UCSD-AML1 (cell line): Measurements from ENCODE around the gene ENSA.
"Not testable (repeated sequence)": the region's sequence is repeated elsewhere in the genome, so short reads cannot be mapped to it uniquely, and the experiment has no call there.

Experiments
- DNase-seq: peaks from one replicate; lab custom pipeline; 2025; ENCODE audit not compliant: unreplicated experiment; lab: John Stamatoyannopoulos, UW

The ENSA gene, protein sequence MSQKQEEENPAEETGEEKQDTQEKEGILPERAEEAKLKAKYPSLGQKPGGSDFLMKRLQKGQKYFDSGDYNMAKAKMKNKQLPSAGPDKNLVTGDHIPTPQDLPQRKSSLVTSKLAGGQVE

DNA sequence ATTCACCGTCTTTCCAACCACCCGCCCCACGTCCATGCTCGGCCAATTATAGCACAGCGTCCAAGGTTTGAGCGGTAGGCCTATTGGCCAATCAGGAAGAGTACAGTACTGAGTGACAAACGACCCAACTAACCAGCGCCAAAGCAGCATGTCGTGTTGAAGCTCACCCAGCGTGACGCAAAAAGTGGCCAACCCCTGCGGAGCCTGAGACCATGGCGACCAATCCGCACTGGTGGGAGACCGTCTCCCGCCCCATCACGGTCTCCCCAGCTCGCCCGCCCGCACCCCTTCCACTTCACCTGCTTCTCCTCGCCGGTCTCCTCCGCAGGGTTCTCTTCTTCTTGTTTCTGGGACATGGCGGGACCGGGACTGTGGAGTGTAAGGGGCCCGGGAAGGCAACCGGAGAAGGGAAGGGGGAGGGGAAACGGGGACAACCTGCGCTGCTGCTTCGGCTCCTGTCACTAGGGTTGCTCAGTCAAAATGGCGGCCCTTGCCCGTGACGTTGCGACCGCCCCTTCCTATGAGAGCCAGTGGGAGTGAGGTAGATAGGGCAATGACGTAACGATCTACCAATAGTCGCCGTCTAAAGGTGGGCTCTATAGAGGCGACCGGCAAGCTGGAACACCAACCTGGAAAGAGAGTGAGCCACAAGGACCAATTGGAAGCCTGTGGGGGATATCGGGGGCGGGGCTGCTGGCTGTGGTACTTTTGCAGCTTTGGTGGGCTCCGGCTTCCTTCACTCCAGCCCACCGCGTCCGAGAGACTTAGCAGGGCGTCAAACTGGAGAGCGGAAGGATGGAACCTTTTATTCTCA, at the start of gene ENSA:
Gene ENSA (minus strand): TSS at position 498 of the 814 bp plus-strand sequence. CDS start 142 bp downstream, at position 356.
- DNase-seq = peak; percentile 94

DNA sequence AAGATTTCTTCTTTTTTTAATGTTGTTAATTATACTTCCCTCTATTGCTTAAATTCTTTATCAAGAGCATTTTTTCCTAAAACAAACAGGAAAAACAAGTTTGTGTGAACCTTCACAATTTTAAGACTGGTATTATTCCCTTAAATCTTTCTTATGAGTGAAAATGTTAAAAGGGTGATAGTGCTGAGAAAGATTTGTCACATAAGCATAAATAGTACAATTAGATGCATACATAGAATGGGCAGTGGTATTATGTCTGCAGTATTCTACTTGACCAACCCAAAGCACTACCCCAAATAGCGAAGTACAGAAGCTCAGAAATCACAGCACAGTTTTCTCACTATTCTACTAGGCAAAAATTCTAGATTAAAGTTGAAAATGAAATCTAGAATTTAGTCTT, 49.6 kb upstream of the ENSA start:
- DNase-seq = no peak

DNA sequence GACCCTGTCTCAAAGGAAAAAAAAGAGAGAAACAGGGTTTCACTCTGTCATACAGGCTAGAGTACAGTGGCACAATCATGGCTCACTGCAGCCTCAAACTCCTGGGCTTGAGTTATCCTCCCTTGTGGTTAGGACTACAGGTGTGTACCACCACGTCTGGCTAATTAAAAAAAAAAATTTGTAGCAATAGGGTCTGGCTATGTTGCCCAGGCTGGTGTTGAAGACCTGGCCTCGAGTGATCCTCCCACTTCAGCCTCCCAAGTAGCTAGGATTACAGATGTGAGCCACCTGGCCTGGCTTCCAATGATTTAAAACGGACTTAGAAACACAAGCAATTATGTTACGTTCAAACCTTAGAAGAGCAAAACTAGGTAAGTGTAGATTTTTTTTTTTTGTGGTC, 45.5 kb upstream of the ENSA start:
- DNase-seq = no peak

DNA sequence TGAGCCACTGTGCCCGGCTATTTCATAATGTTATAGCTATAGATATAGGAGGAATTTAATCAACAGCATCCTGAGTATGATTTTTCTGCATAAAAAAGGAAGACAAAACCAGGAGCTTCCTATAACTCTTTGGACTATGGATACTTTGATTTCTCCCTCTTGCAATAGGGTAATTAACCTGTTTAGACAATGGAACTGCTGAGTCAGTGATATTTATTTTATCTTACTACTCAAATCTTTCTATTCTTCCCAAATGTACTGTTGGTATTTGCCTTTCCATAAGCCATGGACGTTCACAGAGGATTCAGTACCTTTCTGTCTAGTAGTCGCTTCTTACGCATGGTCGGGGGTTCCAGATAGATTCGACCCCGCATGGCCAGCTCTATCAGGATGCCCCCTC, 33.9 kb upstream of the ENSA start:
- no peak for DNase-seq

DNA sequence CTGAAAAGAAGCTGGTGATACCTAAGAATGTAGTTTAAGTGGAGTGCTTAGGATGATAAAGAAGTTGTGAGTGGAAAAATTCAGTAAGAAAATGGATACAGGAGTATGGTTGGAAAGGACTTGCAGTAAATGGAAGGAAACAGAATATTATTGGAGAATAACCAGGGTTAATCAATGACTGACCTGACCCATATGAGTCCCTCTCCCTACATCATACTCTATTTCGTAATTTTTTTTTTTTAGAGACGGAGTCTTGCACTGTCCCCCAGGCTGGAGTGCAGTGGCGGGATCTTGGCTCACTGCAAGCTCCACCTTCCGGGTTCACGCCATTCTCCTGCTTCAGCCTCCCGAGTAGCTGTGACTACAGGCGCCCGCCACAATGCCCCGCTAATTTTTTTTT, 33.4 kb upstream of the ENSA start:
- DNase-seq = no peak

DNA sequence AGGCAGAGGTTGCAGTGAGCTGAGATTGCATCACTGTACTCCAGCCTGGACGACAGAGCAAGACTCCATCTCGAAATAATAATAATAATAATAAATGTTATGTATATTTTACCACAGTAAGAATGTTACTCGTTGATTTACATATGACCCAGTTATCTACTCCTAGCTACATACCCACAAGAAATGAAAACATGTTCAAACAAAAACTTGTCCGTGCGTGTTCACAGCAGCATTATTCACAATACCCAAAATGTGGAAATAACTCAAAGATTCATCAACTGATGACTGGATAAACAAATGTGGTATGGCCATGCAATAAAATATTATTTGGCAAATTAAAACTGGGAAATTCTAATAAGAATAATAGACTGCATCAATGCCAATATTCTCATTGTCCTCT, 31.7 kb upstream of the ENSA start:
- DNase-seq = no peak

DNA sequence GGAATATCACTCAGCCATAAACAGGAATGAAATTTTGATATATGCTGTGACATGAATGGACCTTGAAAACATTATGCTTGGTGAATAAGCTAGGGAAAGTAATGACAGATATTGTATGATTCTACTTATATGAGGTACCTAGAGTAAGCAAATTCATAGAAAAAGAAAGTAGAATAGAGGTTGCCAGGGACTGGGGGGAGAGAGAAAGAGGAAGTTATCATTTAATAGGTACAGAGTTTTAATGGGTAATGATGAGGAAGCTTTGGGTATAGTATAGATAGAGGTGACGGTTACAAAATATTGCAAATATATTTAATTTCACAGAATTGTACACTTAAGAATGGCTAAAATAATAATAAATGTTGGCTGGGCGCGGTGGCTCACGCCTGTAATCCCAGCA, 31.2 kb upstream of the ENSA start:
- no peak for DNase-seq

DNA sequence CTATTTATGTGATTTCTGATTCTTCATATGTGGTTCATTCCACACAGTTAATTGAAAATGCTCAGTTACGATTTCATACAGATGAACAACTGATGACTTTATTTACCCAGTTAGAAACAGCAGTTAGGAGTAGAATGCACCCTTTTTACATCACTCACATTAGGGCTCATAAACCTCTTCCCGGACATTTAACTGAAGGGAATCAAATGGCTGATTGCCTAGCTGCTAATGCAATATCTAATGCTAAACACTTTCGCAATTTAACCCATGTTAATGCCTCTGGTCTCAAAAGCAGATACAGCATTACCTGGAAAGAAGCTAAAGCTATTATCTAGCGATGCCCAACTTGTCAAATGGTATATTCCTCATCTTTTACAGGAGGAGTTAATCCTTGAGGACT, 27.7 kb upstream of the ENSA start:
- not testable (repeated sequence) for DNase-seq

DNA sequence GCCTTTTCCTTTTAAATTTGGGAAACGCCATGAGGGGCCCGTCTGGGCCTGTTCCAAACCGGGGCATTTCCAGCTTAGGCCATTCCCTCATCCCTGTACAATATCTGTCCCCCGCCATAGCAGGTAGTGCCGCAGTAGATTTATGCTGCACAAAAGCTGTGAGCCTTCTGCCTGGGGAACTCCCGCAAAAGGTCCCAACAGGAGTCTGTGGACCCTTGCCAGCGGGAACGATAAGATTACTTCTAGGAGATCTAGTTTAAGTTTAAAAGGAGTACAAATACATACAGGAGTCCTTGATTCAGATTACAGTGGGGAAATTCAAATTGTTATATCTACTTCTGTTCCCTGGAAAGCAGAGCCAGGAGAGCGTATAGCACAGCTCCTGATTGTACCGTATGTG, 25.2 kb upstream of the ENSA start:
- not testable (repeated sequence) for DNase-seq

DNA sequence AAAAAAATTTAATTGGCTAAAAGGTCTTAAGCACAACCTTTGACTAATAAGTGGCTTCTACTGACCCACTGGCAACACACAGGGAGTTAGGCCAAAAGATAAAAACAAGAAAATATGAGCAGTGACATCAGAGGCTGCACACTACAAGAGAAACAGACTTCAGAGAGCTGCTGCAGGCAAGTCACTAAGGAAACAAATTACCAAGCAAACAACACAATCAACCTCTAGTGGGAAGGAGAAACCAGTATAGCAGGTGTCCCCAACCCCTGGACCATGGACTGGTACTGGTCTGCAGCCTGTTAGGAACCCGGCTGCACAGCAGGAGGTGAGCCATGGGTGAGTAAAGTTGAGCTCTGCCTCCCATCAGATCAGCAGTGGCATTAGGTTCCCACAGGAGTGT, 20.8 kb upstream of the ENSA start:
- no peak for DNase-seq

DNA sequence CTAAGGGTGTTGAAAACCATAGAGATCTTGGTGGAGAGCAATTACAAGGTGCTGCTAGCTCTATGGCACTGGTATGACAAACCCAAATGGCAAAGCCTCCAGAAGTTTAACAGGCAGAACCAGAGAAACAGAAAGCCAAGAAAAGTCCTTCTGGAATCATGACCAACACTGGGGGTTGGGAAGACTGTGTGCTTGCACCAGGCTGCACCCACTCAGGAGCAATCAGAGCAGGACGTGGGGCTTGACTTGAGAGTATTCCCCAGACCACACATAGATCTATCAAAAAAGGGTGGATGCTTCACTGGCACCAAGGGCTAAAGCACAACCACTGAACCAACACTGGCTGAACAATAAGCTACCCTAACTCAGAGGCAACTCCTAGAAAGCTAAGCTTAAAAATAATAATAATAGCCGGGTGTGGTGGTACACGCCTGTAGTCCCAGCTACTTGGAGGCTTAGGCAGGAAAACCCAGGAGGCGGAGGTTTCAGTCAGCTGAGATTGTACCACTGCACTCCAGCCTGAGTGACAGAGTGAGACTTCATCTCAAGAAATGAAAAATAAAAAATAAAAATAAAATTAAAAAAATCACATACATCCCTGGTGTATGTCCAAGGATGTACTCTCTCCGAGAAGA, 20.1 kb upstream of the ENSA start:
- no peak for DNase-seq

DNA sequence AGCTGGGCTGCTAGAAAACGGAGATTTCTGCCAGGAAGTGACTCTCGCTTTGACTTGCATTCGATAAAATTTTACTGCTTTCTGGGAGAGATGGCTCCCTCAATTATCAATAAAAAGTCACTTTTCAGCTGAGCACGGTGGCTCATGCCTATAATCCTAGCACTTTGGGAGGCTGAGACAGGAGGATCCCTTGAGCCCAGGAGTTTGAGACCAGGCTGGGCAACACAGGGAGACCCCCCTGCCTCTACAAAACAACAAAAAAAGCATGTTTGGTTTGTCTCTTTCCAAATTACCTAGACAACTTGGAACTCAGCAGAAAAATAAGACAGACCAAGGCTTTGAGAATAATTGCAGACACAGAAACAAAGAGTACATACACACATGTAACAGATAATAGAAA, 12.9 kb upstream of the ENSA start:
- no peak for DNase-seq

DNA sequence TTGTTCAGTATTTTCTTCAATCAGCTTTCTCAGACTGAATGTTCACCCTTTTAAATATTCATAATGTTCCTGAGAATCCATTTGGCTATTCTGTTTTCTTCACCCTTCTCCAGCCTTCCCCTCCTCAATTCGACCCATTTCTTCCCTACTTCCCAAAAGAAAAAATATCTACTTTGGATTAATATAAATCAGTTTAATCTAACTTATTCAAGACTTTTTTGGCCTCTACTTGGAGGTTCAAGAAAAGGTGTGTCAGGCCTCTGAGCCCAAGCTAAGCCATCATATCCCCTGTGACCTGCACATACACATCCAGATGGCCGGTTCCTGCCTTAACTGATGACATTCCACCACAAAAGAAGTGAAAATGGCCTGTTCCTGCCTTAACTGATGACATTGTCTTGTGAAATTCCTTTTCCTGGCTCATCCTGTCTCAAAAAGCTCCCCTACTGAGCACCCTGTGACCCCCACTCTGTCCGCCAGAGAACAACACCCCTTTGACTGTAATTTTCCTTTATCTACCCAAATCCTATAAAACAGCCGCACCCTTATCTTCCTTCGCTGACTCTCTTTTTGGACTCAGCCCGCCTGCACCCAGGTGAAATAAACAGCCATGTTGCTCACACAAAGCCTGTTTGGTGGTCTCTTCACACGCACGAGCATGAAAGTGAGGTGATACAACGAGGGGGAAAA, 11.9 kb upstream of the ENSA start:
- not testable (repeated sequence) for DNase-seq

DNA sequence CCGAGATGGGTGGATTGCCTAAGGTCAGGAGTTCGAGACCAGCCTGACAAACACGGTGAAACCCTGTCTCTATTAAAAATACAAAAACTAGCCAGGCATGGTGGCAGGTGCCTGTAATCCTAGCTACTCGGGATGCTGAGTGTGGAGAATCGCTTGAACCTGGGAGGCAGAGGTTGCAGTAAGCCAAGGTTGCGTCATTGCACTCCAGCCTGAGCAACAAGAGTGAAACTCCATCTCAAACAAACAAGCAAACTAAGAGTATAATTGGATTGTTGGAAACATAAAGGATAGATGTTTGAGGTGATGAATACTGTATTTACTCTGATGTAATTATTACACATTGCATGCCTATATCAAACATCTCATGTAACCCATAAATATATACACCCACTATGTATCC, 9.0 kb upstream of the ENSA start:
- DNase-seq = not testable (repeated sequence)

DNA sequence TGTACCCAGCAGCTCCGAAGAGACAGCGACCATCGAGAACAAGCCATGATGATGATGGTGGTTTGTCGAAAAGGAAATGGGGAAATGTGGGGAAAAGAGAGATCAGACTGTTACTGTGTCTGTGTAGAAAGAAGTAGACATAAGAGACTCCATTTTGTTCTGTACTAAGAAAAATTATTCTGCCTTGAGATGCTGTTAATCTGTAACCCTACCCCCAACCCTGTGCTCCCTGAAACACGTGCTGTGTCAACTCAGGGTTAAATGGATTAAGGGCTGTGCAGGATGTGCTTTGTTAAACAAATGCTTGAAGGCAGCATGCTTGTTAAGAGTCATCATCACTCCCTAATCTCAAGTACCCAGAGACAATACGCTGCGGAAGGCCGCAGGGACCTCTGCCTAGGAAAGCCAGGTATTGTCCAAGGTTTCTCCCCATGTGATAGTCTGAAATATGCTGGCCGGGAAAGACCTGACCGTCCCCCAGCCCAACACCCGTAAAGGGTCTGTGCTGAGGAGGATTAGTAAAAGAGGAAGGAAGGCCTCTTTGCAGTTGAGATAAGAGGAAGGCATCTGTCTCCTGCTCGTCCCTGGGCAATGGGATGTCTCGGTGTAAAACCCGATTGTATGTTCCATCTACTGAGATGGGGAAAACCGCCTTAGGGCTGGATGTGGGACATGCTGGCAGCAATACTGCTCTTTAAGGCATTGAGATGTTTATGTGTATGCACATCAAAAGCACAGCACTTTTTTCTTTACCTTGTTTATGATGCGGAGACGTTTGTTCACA, 5.6 kb upstream of the ENSA start:
- DNase-seq = not testable (repeated sequence)

DNA sequence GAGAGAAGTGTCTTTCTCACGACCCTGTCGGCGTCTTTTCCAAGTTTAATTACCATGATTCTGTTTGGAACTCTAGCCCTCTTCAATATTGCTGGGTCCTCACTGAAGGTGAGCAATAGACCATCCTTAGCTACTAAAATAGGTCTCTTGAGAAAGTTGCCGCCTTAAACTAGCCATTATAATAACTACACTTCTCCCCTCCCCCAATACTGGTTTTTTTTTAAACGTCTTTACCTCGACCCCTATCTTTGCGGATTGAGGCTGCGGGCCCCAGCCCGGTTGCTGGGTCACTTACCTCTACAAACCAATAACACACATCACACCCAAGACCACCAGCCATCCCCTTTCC, 672 bp downstream of the ENSA start:
- no peak for DNase-seq

DNA sequence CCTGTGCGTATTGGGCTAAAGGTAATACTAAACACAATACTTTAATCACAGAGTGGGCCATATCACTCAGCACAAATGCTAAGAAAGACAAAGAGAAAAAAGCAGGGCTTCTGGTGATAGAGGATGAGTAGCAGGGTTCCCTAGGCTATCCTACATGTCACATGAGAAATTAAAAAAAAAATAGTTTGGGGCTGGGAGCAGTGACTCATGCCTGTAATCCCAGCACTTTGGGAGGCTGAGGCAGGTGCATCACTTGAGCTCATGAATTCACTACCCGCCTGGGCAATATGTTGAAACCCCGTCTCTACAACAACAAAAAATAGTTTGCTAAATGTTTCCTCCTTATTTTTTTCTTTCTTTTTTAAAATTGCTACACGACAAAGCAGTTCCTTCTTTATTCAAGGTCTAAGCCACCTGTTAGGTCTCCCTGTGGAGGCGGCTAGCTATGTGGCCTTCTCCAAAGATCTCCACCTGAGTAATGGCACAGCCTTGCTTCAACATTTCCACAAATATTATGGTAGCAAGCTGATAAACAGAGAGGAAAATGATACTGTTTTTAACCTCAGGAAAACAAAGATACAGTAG, 1.5 kb downstream of the ENSA start:
- no peak for DNase-seq

DNA sequence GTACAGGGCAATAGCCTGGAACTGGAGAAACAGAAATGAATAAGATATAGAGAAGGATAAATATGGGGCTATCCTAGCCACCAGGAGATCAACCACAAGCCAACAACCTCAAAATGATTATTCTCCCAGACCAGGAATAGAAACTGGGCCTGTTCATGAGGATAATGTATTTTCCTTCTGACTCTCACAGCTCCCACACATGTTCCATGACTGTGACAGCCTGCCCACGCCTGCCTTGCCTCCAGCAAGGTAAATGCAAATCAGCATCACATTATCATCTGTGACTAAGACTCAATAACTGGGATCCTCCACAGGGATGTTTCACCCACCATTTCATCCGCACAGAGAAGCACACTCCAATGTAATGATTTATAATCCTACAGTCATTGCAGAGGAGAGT, 3.3 kb downstream of the ENSA start:
- DNase-seq = no peak

DNA sequence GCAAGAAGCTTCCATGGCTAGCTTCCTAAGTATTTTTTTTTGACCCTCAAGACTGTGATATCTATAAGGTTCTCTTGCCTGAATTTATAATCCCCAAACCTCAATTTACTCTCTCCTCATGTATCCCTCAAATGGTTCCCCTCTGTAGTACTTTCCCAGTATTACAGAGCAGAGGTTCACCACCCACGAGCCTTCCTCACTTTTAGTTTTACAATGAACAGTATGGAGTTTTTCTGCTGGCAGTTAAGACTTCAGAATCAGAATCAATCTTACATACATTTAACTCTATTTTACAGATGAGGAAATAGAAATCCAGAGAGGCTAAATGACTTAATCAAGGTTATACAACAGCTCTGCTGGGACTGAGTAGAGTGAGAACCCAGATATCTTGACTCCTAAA, 4.9 kb downstream of the ENSA start:
- not testable (repeated sequence) for DNase-seq

DNA sequence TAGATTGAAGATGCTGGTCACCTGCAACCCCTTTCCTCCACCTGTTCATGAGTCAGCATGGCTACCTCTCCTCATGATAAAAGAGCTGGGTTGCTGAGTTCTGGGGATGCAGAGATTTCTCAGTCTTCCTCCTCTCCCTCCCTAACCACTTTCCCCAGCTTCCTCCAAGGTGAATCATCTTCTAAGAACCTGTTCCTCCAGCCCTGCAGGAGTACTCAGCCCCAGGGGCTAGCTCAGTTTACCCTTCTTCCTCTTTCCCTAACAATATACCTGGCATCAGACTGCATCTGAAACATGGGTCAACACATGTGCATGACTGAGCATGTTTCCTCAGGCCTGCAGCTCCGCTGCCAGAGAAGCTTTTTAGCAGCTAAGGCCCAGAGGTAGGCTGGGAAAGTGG, 5.3 kb downstream of the ENSA start:
- not testable (repeated sequence) for DNase-seq
